ENCODE data around the gene ODR4.
"Not testable (repeated sequence)": the region's sequence is repeated elsewhere in the genome, so short reads cannot be mapped to it uniquely, and the experiment has no call there.

ODR4 gene

GRCh38 chr1:186424539-186424938 is 48.9 kb downstream of the ODR4 start:
- no peak for DNase-seq

GRCh38 chr1:186426118-186426517 is 50.5 kb downstream of the ODR4 start:
- no peak for DNase-seq

- no peak for DNase-seq
These were observed 53.4 kb downstream of the ODR4 start for GRCh38 chr1:186429017-186429416.

- DNase-seq = no peak
These were observed 59.7 kb downstream of the ODR4 start for GRCh38 chr1:186435336-186435735.

- DNase-seq = no peak
These were observed 62.9 kb downstream of the ODR4 start for GRCh38 chr1:186438567-186438966.

- DNase-seq = no peak
These were observed 64.9 kb downstream of the ODR4 start for GRCh38 chr1:186440584-186440983.

GRCh38 chr1:186442651-186443375 is 67.2 kb downstream of the ODR4 start:
- no peak for DNase-seq

- no peak for DNase-seq
These were observed 68.0 kb downstream of the ODR4 start for GRCh38 chr1:186443638-186444037.

GRCh38 chr1:186446152-186446551 is 70.5 kb downstream of the ODR4 start:
- no peak for DNase-seq

- DNase-seq = no peak
These were observed 79.3 kb downstream of the ODR4 start for GRCh38 chr1:186454981-186455380.

- DNase-seq = no peak
These were observed 81.2 kb downstream of the ODR4 start for GRCh38 chr1:186456729-186457255.

- not testable (repeated sequence) for DNase-seq
These were observed 83.5 kb downstream of the ODR4 start for GRCh38 chr1:186459161-186459560.

- DNase-seq = no peak
These were observed 85.4 kb downstream of the ODR4 start, which contains the start of gene PDC for GRCh38 chr1:186461014-186461413. TSS of gene PDC (minus strand) at chr1:186461114. CDS start at chr1:186449459, 11,655 bp downstream.

GRCh38 chr1:186463511-186463910 is 87.9 kb downstream of the ODR4 start:
- no peak for DNase-seq

GRCh38 chr1:186463926-186464325 is 88.3 kb downstream of the ODR4 start:
- no peak for DNase-seq

- not testable (repeated sequence) for DNase-seq
These were observed 89.9 kb downstream of the ODR4 start for GRCh38 chr1:186465491-186465890.

- no peak for DNase-seq
These were observed 90.3 kb downstream of the ODR4 start for GRCh38 chr1:186465946-186466345.

Measured in effector CD8-positive, alpha-beta T cell (primary cell).